HEK293 (cell line): ENCODE results near the gene TANK.

Experiments
- CTCF ChIA-PET: fragments of 350-600 bp; formaldehyde crosslinking; extraction: SDS; loops from one replicate; lab custom pipeline; 2021; ENCODE audit warnings: antibody characterized with exemption; lab: Yijun Ruan, JAX
- POLR2A ChIA-PET: fragments of 300-600 bp; formaldehyde crosslinking; extraction: SDS; loops from one replicate; lab custom pipeline; 2020; ENCODE audit warnings: antibody characterized with exemption, inconsistent platforms; lab: Yijun Ruan, JAX
- H3K27ac ChIP-seq: fragments of 200-500 bp; sonication (Bioruptor generic); 2 replicates; pipeline ENCODE4 v1.5.1; 2014; ENCODE audit warnings: low read depth, low read length, control low read depth, inconsistent platforms; ENCODE audit errors: extremely low read depth
- H3K36me3 ChIP-seq, 2 experiments: fragments of 200-500 bp in 1 of 2; sonication (Bioruptor generic) in 1 of 2; 1 replicate in 1 of 2; 2 replicates in 1 of 2; pipeline ENCODE4 v1.5.1; 2014 to 2017; ENCODE audit warnings: inconsistent platforms in 2 of 2, low read length in 2 of 2; ENCODE audit not compliant: control insufficient read depth in 2 of 2, insufficient read depth in 1 of 2
- H3K4me1 ChIP-seq: fragments of 200-500 bp; sonication (Bioruptor generic); 2 replicates; pipeline ENCODE4 v1.5.1; 2014; ENCODE audit warnings: mild to moderate bottlenecking, low read length, inconsistent platforms; ENCODE audit not compliant: control insufficient read depth, insufficient read depth
- H3K4me3 ChIP-seq: 2 replicates; pipeline ENCODE4 v1.5.1; 2011; ENCODE audit warnings: low read depth, mild to moderate bottlenecking, control low read depth, low read length, moderate library complexity
- H3K9me3 ChIP-seq: fragments of 200-500 bp; sonication (Bioruptor generic); 2 replicates; pipeline ENCODE4 v1.5.1; 2014; ENCODE audit warnings: low read depth, low read length, inconsistent platforms; ENCODE audit not compliant: control insufficient read depth, insufficient read depth
- BCL11B ChIP-seq: fragments of 450-650 bp; formaldehyde crosslinking; IDR thresholded peaks from 2 replicates; pipeline ENCODE4 v1.5.1; 2016; ENCODE audit warnings: low read depth, missing biosample characterization, missing genetic modification characterization
- GFI1B ChIP-seq: fragments of 450-650 bp; formaldehyde crosslinking; IDR thresholded peaks from 2 replicates; pipeline ENCODE4 v1.5.1; 2016; ENCODE audit warnings: missing biosample characterization, missing genetic modification characterization
- HOXC10 ChIP-seq: sonication (generic); formaldehyde crosslinking; IDR thresholded peaks from 2 replicates; pipeline ENCODE4 v1.8.1; 2023; ENCODE audit warnings: mild to moderate bottlenecking, missing genetic modification reagents
- KLF16 ChIP-seq: fragments of 450-650 bp; formaldehyde crosslinking; IDR thresholded peaks from 2 replicates; pipeline ENCODE4 v1.5.1; 2017; ENCODE audit warnings: missing biosample characterization, missing genetic modification characterization
- PATZ1 ChIP-seq: fragments of 450-650 bp; formaldehyde crosslinking; IDR thresholded peaks from 2 replicates; pipeline ENCODE4 v1.5.1; 2016; ENCODE audit warnings: missing biosample characterization, missing genetic modification characterization
- PBX3 ChIP-seq: sonication (generic); formaldehyde crosslinking; IDR thresholded peaks from 2 replicates; pipeline ENCODE4 v1.8.1; 2022; ENCODE audit warnings: mild to moderate bottlenecking, moderate library complexity, missing genetic modification reagents
- PRDM6 ChIP-seq: fragments of 450-650 bp; formaldehyde crosslinking; IDR thresholded peaks from 2 replicates; pipeline ENCODE4 v1.5.1; 2017; ENCODE audit warnings: missing biosample characterization, missing genetic modification characterization
- ZBTB17 ChIP-seq: fragments of 450-650 bp; formaldehyde crosslinking; IDR thresholded peaks from 2 replicates; pipeline ENCODE4 v1.5.1; 2016; ENCODE audit warnings: missing biosample characterization, missing genetic modification characterization
- ZBTB20 ChIP-seq: fragments of 450-650 bp; formaldehyde crosslinking; IDR thresholded peaks from 2 replicates; pipeline ENCODE4 v1.5.1; 2016; ENCODE audit warnings: missing biosample characterization, missing genetic modification characterization
- ZBTB44 ChIP-seq: fragments of 450-650 bp; IDR thresholded peaks from 2 replicates; pipeline ENCODE4 v1.5.1; 2018; ENCODE audit warnings: missing biosample characterization, mild to moderate bottlenecking, missing genetic modification characterization
- ZBTB8A ChIP-seq: fragments of 450-650 bp; formaldehyde crosslinking; IDR thresholded peaks from 2 replicates; pipeline ENCODE4 v1.5.1; 2016; ENCODE audit warnings: missing biosample characterization, missing genetic modification characterization
- ZIC2 ChIP-seq: fragments of 450-650 bp; formaldehyde crosslinking; IDR thresholded peaks from 2 replicates; pipeline ENCODE4 v1.5.1; 2016; ENCODE audit warnings: missing biosample characterization, missing genetic modification characterization
- ZNF10 ChIP-seq: fragments of 450-650 bp; formaldehyde crosslinking; IDR thresholded peaks from 2 replicates; pipeline ENCODE4 v1.5.1; 2017; ENCODE audit warnings: missing biosample characterization, missing genetic modification characterization
- ZNF114 ChIP-seq: fragments of 450-650 bp; formaldehyde crosslinking; IDR thresholded peaks from 2 replicates; pipeline ENCODE4 v1.5.0; 2017; ENCODE audit warnings: missing biosample characterization, missing genetic modification characterization
- ZNF157 ChIP-seq: fragments of 450-650 bp; formaldehyde crosslinking; IDR thresholded peaks from 2 replicates; pipeline ENCODE4 v1.5.1; 2016; ENCODE audit warnings: missing biosample characterization, missing genetic modification characterization
- ZNF211 ChIP-seq: fragments of 450-650 bp; formaldehyde crosslinking; IDR thresholded peaks from 2 replicates; pipeline ENCODE4 v1.5.1; 2016; ENCODE audit warnings: low read depth, missing biosample characterization, missing genetic modification characterization
- ZNF23 ChIP-seq: fragments of 450-650 bp; formaldehyde crosslinking; IDR thresholded peaks from 2 replicates; pipeline ENCODE4 v1.5.1; 2016; ENCODE audit warnings: missing biosample characterization, missing genetic modification characterization, borderline replicate concordance
- ZNF24 ChIP-seq: fragments of 450-650 bp; formaldehyde crosslinking; IDR thresholded peaks from 2 replicates; pipeline ENCODE4 v1.5.1; 2016; ENCODE audit warnings: missing biosample characterization, missing genetic modification characterization
- ZNF335 ChIP-seq: fragments of 450-650 bp; formaldehyde crosslinking; conservative IDR thresholded peaks from 2 replicates; pipeline ENCODE4 v1.5.1; 2016; ENCODE audit warnings: missing biosample characterization, missing genetic modification characterization
- ZNF394 ChIP-seq: fragments of 450-650 bp; formaldehyde crosslinking; IDR thresholded peaks from 2 replicates; pipeline ENCODE4 v1.5.1; 2016; ENCODE audit warnings: missing biosample characterization, missing genetic modification characterization, mild to moderate bottlenecking, moderate library complexity, borderline replicate concordance
- ZNF416 ChIP-seq: fragments of 450-650 bp; formaldehyde crosslinking; IDR thresholded peaks from 2 replicates; pipeline ENCODE4 v1.5.1; 2016; ENCODE audit warnings: missing biosample characterization, missing genetic modification characterization
- ZNF521 ChIP-seq: fragments of 450-650 bp; formaldehyde crosslinking; IDR thresholded peaks from 2 replicates; pipeline ENCODE4 v1.5.1; 2017; ENCODE audit warnings: missing biosample characterization, mild to moderate bottlenecking, missing genetic modification characterization
- ZNF548 ChIP-seq: fragments of 450-650 bp; formaldehyde crosslinking; IDR thresholded peaks from 2 replicates; pipeline ENCODE4 v1.5.1; 2016; ENCODE audit warnings: missing biosample characterization, missing genetic modification characterization
- ZNF571 ChIP-seq: fragments of 450-650 bp; formaldehyde crosslinking; IDR thresholded peaks from 2 replicates; pipeline ENCODE4 v1.5.0; 2017; ENCODE audit warnings: missing biosample characterization, missing genetic modification characterization
- ZNF629 ChIP-seq: fragments of 450-650 bp; formaldehyde crosslinking; IDR thresholded peaks from 2 replicates; pipeline ENCODE4 v1.5.1; 2017; ENCODE audit warnings: missing biosample characterization, missing genetic modification characterization
- ZNF639 ChIP-seq: fragments of 450-650 bp; formaldehyde crosslinking; IDR thresholded peaks from 2 replicates; pipeline ENCODE4 v1.5.1; 2016; ENCODE audit warnings: missing biosample characterization, missing genetic modification characterization
- ZNF707 ChIP-seq: fragments of 450-650 bp; formaldehyde crosslinking; IDR thresholded peaks from 2 replicates; pipeline ENCODE4 v1.5.1; 2016; ENCODE audit warnings: missing biosample characterization, missing genetic modification characterization

TANK gene

GRCh38 chr2:161121622-161122021 is 38.6 kb upstream of the TANK start:
- no peaks in the 10 kb centered on the region for H3K9me3 ChIP-seq
- ChIA-PET POLR2A (no interaction called here), CTCF (no interaction called here)
- no peaks in the 10 kb centered on the region for H3K36me3 ChIP-seq
- no peak overlapping the region for H3K27ac ChIP-seq
- no peak for TF ChIP-seq ZBTB44 (tag by site-specific recombination)
- no peak for TF ChIP-seq PBX3 (CRISPR knock-in tag)
- TF ChIP-seq ZBTB8A, result no peak
- no peak for TF ChIP-seq KLF16 (tag by site-specific recombination)
- TF ChIP-seq HOXC10 (CRISPR knock-in tag), result no peak
- no peak for TF ChIP-seq ZNF521 (tag by site-specific recombination)
- no peak for TF ChIP-seq BCL11B
- TF ChIP-seq ZNF639, result no peak
- TF ChIP-seq ZNF24, result no peak
- no peak for TF ChIP-seq ZNF548 (tag by site-specific recombination)
- no peak for TF ChIP-seq PATZ1 (tag by site-specific recombination)
- TF ChIP-seq ZNF416 (tag by site-specific recombination), result no peak
- TF ChIP-seq ZNF629 (tag by site-specific recombination), result no peak
- no peak for TF ChIP-seq ZNF23
- TF ChIP-seq ZNF114, result no peak
- no peak for TF ChIP-seq ZNF157
- H3K4me3 ChIP-seq, result no peak overlapping the region
- no peaks in the 10 kb centered on the region for H3K4me1 ChIP-seq

GRCh38 chr2:161122772-161123530 is 37.3 kb upstream of the TANK start:
- H3K4me1 ChIP-seq, result no peaks in the 10 kb centered on the region
- no peaks in the 10 kb centered on the region for H3K36me3 ChIP-seq
- no peaks in the 10 kb centered on the region for H3K9me3 ChIP-seq
- ChIA-PET POLR2A (no interaction called here), CTCF (interaction anchor here (0.7 kb wide), 1 partner anchor 151 kb away, joined by 3 read pairs; no protein-coding TSS in a partner anchor)
- no peak overlapping the region for H3K4me3 ChIP-seq
- H3K27ac ChIP-seq, result no peak overlapping the region
- TF ChIP-seq PRDM6 (tag by site-specific recombination) (peak; percentile 61), ZNF10 (tag by site-specific recombination) (peak; percentile 46; the same call in 1 of the 2 replicates), ZNF571 (no peak), ZNF211 (no peak), ZNF707 (tag by site-specific recombination) (no peak), ZBTB20 (tag by site-specific recombination) (no peak), GFI1B (peak; percentile 77; the same call in 1 of the 2 replicates), ZNF394 (tag by site-specific recombination) (peak; percentile 81), ZBTB17 (peak; percentile 84), ZNF335 (tag by site-specific recombination) (0 out of 2 replicates have a peak, but pooled peaks have one; percentile 14), ZIC2 (tag by site-specific recombination) (peak; percentile 61; the same call in 1 of the 2 replicates)
